ENCODE data around the gene CEP43. TPM values are rescaled to one million over a fixed set of nuclear protein-coding genes. Genes with fewer than 3 reads are reported as not detected.
"Not testable (repeated sequence)": the region's sequence is repeated elsewhere in the genome, so short reads cannot be mapped to it uniquely, and the experiment has no call there.

CEP43 gene, protein sequence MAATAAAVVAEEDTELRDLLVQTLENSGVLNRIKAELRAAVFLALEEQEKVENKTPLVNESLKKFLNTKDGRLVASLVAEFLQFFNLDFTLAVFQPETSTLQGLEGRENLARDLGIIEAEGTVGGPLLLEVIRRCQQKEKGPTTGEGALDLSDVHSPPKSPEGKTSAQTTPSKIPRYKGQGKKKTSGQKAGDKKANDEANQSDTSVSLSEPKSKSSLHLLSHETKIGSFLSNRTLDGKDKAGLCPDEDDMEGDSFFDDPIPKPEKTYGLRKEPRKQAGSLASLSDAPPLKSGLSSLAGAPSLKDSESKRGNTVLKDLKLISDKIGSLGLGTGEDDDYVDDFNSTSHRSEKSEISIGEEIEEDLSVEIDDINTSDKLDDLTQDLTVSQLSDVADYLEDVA
- 19.0 TPM for polyA plus RNA-seq (2012; ENCODE audit: missing spikeins)

DNA sequence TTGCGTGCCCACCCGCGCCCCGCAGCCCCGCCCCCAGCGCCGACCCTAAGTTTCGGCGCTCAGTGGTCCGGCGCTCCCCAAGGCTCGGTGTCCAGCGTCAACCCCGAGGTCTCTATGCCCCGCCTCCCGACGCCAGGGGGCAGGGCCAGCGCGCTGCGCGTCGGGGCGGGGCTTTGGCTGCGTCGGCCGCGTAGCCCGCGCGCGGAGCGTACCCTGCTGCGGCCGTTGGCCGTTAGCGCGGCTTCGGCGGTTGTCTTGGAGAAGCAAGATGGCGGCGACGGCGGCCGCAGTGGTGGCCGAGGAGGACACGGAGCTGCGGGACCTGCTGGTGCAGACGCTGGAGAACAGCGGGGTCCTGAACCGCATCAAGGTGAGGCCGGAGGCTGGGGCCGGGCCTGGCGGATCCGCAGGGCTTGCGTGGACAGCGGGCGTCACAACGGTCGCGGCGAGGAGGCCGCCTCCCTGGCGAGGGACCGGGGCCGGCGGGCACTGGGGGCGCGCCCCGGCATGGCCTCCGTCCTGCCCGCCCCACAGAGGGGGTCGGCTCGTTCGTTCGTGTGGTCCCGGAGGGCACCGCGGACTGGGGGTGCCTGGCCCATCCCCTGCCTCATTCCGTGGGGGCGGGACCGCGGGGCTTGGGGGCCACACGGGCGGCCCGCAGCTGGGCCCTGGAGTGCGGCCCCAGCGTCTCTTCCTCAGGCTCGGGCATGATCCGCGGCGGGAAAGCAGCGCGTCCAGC lies at the start of gene CEP43:
TSS of gene CEP43 (plus strand) at position 253 of the 739 bp plus-strand sequence. CDS start at position 269, 16 bp downstream.
- FAIRE-seq = peak; percentile 100
- TF ChIP-seq POLR2AphosphoS5 (IDR thresholded peaks at IDR 0.05; ENCODE audit: low read depth, low read length) = no peak
- TF ChIP-seq POLR2A (IDR thresholded peaks at IDR 0.05; ENCODE audit: low read depth, low read length) = peak; percentile 56; the same call in 1 of the 2 replicates

DNA sequence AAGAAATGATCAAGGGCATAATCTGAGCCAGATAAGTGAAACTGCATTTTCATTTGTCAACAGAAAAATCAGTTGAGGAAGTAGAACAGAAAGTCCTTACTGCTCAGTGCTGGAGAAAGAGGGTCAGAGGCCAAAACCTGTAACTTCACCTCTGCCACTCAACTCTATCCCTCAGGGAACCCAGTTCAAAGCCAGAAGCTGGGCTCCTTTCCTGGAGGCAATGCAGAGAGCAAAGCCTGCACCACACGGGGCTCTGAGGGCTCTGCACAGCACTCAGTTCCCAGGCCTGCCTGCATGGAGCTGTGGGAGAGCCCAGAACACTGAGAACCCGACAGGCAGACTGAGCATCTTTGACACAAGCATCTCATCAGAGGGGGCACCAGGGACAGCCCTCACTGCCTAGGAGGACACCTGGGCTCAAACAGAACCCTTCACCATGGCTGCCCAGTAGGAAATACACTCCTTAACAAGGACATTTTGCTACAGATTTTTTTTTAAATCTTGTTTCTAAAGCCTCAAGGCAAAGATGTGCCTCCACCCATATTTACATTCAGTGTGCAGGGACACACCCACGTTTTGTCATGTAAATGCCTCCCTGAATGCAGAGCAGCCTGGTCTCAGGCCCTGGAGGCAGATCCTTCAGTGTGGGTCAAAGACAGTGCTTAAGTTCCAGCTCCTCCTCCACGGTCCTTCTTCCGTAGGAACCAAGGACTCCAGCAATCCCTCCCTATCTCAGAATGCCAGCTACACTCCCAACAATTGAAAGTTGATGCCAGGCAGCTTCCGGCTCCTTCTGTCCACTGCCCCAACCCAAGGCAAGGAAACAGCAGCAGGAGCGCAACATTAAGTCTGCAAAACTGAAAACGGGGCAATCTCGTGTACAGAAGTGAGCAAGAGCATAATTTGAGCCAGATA lies 49.4 kb upstream of the CEP43 start:
- no peak for TF ChIP-seq POLR2A (IDR thresholded peaks at IDR 0.05; ENCODE audit: low read depth, low read length)
- no peak for TF ChIP-seq TAF1 (IDR thresholded peaks at IDR 0.05; ENCODE audit: borderline replicate concordance, low read depth, low read length)
- no peak for TF ChIP-seq POLR2AphosphoS5 (IDR thresholded peaks at IDR 0.05; ENCODE audit: low read depth, low read length)
- FAIRE-seq (peak; percentile 21), DNase-seq (ENCODE audit: insufficient read length) (no peak)

More for the DNA sequence above, at the start of gene CEP43:
- peak; percentile 88 for DNase-seq (ENCODE audit: insufficient read length)

DNA sequence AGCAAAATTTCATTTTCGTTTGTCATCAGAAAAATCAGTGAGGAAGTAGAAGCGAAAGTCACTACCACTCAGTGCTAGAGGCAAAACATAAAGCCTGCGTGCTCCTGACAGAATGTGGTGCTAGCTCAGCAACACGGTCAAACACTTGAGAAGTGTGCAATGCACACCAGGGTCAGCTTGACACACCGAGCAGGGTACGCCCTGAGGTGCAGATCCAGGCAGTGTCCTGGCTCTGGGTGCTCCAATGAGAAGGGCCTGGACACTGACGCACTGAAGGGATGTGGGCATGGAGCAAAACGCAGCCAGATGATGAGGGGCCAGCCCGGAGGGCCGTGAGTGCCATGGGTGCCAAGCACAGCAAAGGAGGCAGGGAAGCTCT lies 48.8 kb upstream of the CEP43 start:
- TF ChIP-seq TAF1 (IDR thresholded peaks at IDR 0.05; ENCODE audit: borderline replicate concordance, low read depth, low read length) = 0 out of 2 replicates have a peak, but pooled peaks have one; percentile 6
- TF ChIP-seq POLR2AphosphoS5 (IDR thresholded peaks at IDR 0.05; ENCODE audit: low read depth, low read length) = peak; percentile 40
- no peak for TF ChIP-seq POLR2A (IDR thresholded peaks at IDR 0.05; ENCODE audit: low read depth, low read length)
- FAIRE-seq (peak; percentile 91), DNase-seq (ENCODE audit: insufficient read length) (no peak)

- DNase-seq (ENCODE audit: insufficient read length) = not testable (repeated sequence)
- peak; percentile 93 for FAIRE-seq
- TF ChIP-seq POLR2AphosphoS5 (IDR thresholded peaks at IDR 0.05; ENCODE audit: low read depth, low read length) = peak; percentile 55; the same call in 1 of the 2 replicates
Observed at GRCh38 chr6:166950892-166951669, 48.1 kb upstream of the CEP43 start.

DNA sequence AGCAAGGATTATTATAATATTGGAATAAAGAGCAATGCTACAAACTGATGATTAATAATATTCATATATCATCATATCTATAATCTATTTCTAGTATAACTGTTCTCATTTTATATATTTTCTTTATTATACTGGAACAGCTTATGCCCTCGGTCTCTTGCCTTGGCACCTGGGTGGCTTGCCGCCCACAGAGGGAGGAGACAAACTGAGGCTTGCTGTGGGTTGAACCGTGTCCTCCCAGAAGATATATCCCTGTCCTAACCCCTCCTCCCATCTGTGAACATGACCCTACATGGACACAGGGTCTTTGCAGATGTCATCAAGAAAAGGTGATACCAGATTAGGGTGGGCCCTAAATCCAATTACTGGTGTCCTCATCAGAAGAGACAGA lies 47.5 kb upstream of the CEP43 start:
- DNase-seq (ENCODE audit: insufficient read length) (no peak), FAIRE-seq (no peak)
- TF ChIP-seq POLR2AphosphoS5 (IDR thresholded peaks at IDR 0.05; ENCODE audit: low read depth, low read length) (no peak), TAF1 (IDR thresholded peaks at IDR 0.05; ENCODE audit: borderline replicate concordance, low read depth, low read length) (no peak), POLR2A (IDR thresholded peaks at IDR 0.05; ENCODE audit: low read depth, low read length) (no peak)

- TF ChIP-seq POLR2AphosphoS5 (IDR thresholded peaks at IDR 0.05; ENCODE audit: low read depth, low read length) = no peak
- no peak for TF ChIP-seq TAF1 (IDR thresholded peaks at IDR 0.05; ENCODE audit: borderline replicate concordance, low read depth, low read length)
- TF ChIP-seq POLR2A (IDR thresholded peaks at IDR 0.05; ENCODE audit: low read depth, low read length) = no peak
- FAIRE-seq (no peak), DNase-seq (ENCODE audit: insufficient read length) (no peak)
Observed at GRCh38 chr6:166952121-166952520, 47.1 kb upstream of the CEP43 start.

GRCh38 chr6:166952567-166953486 lies 46.4 kb upstream of the CEP43 start:
- FAIRE-seq (no peak), DNase-seq (ENCODE audit: insufficient read length) (no peak)
- no peak for TF ChIP-seq POLR2A (IDR thresholded peaks at IDR 0.05; ENCODE audit: low read depth, low read length)
- no peak for TF ChIP-seq TAF1 (IDR thresholded peaks at IDR 0.05; ENCODE audit: borderline replicate concordance, low read depth, low read length)
- TF ChIP-seq POLR2AphosphoS5 (IDR thresholded peaks at IDR 0.05; ENCODE audit: low read depth, low read length) = no peak

DNA sequence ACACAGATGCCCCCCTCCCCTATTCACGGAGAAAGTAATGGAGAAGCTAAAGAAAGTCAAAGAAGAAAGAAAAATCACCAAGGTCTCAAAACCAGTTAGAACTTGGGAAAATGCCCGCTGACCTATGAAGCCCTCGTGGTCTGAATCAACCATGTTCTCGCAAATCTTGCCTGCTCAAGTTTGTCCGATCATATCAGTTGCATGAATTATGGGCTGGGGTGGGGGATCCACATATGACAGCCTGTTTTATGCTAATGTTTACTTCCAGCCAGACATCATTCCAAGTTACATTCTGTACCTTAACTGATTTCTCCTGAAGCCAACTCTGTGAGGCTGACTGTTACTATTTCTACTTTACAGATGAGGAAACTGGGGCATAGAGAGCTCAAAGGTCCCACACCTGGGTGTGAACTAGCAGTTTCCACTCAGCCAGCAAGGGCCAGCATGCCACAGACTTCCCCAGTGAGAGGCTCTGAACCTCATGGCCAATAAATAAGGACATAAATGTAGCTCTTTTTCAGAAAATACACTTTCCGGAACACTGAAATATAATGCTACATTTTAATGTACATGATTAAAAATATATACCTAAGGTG lies 45.0 kb upstream of the CEP43 start:
- peak; percentile 38 for FAIRE-seq

GRCh38 chr6:166955121-166955864 lies 43.9 kb upstream of the CEP43 start:
- FAIRE-seq (no peak), DNase-seq (ENCODE audit: insufficient read length) (no peak)
- TF ChIP-seq TAF1 (IDR thresholded peaks at IDR 0.05; ENCODE audit: borderline replicate concordance, low read depth, low read length) (no peak), POLR2A (IDR thresholded peaks at IDR 0.05; ENCODE audit: low read depth, low read length) (no peak), POLR2AphosphoS5 (IDR thresholded peaks at IDR 0.05; ENCODE audit: low read depth, low read length) (no peak)

More for the DNA sequence above, 45.0 kb upstream of the CEP43 start:
- TF ChIP-seq TAF1 (IDR thresholded peaks at IDR 0.05; ENCODE audit: borderline replicate concordance, low read depth, low read length) (no peak), POLR2AphosphoS5 (IDR thresholded peaks at IDR 0.05; ENCODE audit: low read depth, low read length) (no peak), POLR2A (IDR thresholded peaks at IDR 0.05; ENCODE audit: low read depth, low read length) (no peak)
- no peak for DNase-seq (ENCODE audit: insufficient read length)

Data from GM12892 (cell line).